Measurements from ENCODE around the gene PTCD1. TPM values are rescaled to one million over a fixed set of nuclear protein-coding genes. Genes with fewer than 3 reads are reported as not detected.
"Not testable (repeated sequence)": the region's sequence is repeated elsewhere in the genome, so short reads cannot be mapped to it uniquely, and the experiment has no call there.

The PTCD1 gene
- total RNA-seq, 6 donors from 2014 or later: 6.3 to 13.4 (median 7.6) TPM

DNA sequence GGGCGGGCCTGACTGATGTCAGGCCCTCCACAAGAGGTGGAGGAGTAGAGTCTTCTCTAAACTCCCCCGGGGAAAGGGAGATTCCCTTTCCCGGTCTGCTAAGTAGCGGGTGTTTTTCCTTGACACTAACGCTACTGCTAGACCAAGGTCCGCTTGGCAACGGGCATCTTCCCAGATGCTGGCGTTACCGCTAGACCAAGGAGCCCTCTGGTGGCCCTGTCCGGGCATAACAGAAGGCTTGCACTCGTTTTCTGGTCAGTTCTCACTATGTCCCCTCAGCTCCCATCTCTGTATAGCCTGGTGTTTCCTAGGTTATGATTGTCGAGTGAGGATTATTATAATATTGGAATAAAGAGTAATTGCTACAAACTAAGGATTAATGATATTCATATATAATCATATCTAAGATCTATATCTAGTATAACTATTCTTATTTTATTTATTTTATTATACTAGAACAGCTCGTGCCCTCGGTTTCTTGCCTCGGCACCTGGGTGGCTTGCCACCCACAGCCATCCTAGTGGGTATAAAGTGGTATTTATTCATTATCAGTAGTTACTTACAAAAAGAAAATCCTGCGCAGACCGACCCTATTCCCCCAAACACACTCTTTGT, 23.0 kb downstream of the PTCD1 start:
- not testable (repeated sequence) for H3K9me3 ChIP-seq; H3K27ac ChIP-seq; H3K27me3 ChIP-seq; H3K4me3 ChIP-seq; ATAC-seq (ENCODE audit: low FRiP score in 2 of 2); H3K4me1 ChIP-seq
- WGBS, 2 donors: 69 to 76% methylated on average over 15 to 17 of the region's 17 CpGs
- TF ChIP-seq, protein P1, sequence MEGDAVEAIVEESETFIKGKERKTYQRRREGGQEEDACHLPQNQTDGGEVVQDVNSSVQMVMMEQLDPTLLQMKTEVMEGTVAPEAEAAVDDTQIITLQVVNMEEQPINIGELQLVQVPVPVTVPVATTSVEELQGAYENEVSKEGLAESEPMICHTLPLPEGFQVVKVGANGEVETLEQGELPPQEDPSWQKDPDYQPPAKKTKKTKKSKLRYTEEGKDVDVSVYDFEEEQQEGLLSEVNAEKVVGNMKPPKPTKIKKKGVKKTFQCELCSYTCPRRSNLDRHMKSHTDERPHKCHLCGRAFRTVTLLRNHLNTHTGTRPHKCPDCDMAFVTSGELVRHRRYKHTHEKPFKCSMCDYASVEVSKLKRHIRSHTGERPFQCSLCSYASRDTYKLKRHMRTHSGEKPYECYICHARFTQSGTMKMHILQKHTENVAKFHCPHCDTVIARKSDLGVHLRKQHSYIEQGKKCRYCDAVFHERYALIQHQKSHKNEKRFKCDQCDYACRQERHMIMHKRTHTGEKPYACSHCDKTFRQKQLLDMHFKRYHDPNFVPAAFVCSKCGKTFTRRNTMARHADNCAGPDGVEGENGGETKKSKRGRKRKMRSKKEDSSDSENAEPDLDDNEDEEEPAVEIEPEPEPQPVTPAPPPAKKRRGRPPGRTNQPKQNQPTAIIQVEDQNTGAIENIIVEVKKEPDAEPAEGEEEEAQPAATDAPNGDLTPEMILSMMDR (IDR thresholded peaks at IDR 0.05): peak; percentile 14 to 61 (median 50)
- peaks cover 61 to 99% (median 89%) of the 10 kb centered on the region in 4 donors for H3K36me3 ChIP-seq
- peak in 1 of 2 donors; percentile 55 for DNase-seq

DNA sequence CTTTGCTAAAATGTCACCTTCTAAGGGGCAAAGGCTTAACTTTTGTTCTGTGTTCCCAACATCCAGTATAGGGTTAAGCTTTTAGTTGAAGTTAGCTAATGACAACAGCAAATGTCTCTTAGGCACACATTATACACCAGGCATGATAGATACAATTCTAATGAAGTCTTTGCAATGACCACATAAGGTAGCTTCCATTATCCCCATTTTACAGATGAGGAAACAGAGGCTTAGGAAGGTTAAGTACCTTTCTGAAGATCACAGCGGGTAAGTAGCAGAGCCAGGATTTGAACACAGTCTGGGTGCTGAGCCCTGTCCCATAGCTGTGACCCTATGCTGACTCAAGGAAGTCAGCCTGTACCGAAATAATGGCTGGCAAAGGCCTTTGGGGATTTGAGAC, 28.0 kb downstream of the PTCD1 start:
- Histone ChIP-seq H3K27ac (no peak overlapping the region), H3K9me3 (no peaks in the 10 kb centered on the region), H3K4me1 (peaks cover 27 to 38% (median 31%) of the 10 kb centered on the region in 4 donors), H3K4me3 (no peak overlapping the region), H3K27me3 (no peaks in the 10 kb centered on the region), H3K36me3 (peaks cover 21 to 53% (median 44%) of the 10 kb centered on the region in 4 donors)
- no peak for TF ChIP-seq POLR2AphosphoS5 (IDR thresholded peaks at IDR 0.05)
- TF ChIP-seq, protein P1 (IDR thresholded peaks at IDR 0.05): no peak
- no peak for TF ChIP-seq POLR2A (IDR thresholded peaks at IDR 0.05)
- TF ChIP-seq EP300 (IDR thresholded peaks at IDR 0.05): no peak
- 96 to 100% methylated on average over 2 of the region's 2 CpGs for WGBS, 2 donors
- no peak for DNase-seq
- no peak for ATAC-seq (ENCODE audit: low FRiP score in 2 of 2)

DNA sequence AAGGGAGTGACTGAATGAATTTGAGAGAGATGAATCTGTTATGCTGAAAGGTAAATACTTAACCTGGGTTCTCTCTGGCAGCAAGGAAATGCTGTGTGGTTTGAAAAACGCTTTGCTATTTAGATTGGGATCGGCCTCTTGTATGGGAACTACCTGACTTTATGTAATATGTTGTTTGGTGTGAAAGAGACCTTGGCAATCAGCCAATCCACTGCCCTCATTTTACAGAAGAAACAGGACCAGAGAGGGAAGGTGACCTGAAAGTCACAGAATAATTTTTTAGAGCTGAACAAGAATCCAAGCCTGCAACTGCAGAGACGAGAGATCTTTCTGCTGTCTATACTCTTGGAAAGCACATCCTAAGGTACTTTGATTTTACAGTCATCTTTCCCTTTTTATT, 28.8 kb downstream of the PTCD1 start:
- 30 to 33% methylated on average over 3 of the region's 3 CpGs for WGBS, 2 donors
- no peak for ATAC-seq (ENCODE audit: low FRiP score in 2 of 2)
- DNase-seq: no peak
- H3K4me3 ChIP-seq: peak overlapping the region in 3 of 4 donors; percentile 84 to 98 (median 95)
- no peaks in the 10 kb centered on the region for H3K27me3 ChIP-seq
- TF ChIP-seq POLR2AphosphoS5 (IDR thresholded peaks at IDR 0.05) (no peak), EP300 (IDR thresholded peaks at IDR 0.05) (no peak), POLR2A (IDR thresholded peaks at IDR 0.05) (no peak)
- TF ChIP-seq, protein P1 (IDR thresholded peaks at IDR 0.05): no peak
- peaks cover 29 to 40% (median 33%) of the 10 kb centered on the region in 4 donors for H3K4me1 ChIP-seq
- H3K9me3 ChIP-seq: no peaks in the 10 kb centered on the region
- H3K27ac ChIP-seq: peak overlapping the region; percentile 98 to 99 (median 99)
- peaks cover 18 to 47% (median 38%) of the 10 kb centered on the region in 4 donors for H3K36me3 ChIP-seq

DNA sequence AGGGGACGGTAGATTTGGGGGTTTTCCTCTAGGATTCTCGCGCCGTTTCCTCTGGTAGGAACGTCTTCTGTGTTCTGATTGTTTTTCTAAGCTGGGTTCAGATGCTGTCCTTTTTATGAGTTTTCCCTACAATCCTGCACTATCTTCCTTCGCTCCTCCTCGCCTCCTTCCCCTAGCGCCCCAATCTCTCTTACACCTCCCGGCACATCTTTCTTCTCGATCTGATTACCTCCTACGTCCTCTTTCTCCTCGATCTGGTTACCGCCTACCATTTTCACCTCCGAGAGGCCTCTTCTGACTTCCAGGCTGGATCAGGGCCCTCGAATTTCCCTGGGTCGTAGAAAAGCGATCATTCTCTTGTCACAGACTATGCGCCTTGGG, 29.4 kb downstream of the PTCD1 start:
- peaks cover 29 to 40% (median 36%) of the 10 kb centered on the region in 4 donors for H3K4me1 ChIP-seq
- ATAC-seq (ENCODE audit: low FRiP score in 2 of 2) (no peak), DNase-seq (no peak)
- TF ChIP-seq POLR2A (IDR thresholded peaks at IDR 0.05) (no peak), EP300 (IDR thresholded peaks at IDR 0.05) (no peak), POLR2AphosphoS5 (IDR thresholded peaks at IDR 0.05) (no peak)
- TF ChIP-seq, protein P1 (IDR thresholded peaks at IDR 0.05): no peak
- H3K9me3 ChIP-seq: no peaks in the 10 kb centered on the region
- no peaks in the 10 kb centered on the region for H3K27me3 ChIP-seq
- peak overlapping the region; percentile 84 to 98 (median 92) for H3K4me3 ChIP-seq
- peaks cover 17 to 47% (median 41%) of the 10 kb centered on the region in 4 donors for H3K36me3 ChIP-seq
- WGBS, 2 donors: 0% methylated on average over 18 of the region's 18 CpGs
- peak overlapping the region; percentile 98 to 99 (median 99) for H3K27ac ChIP-seq

Measured in upper lobe of left lung (tissue), 6 donors.